Amniotic epithelial cell (primary cell): ENCODE data around the gene ZBTB43.
A peak's percentile ranks its signal among the peaks of the same experiment; 100 is the strongest.
"Not testable (repeated sequence)": the region's sequence is repeated elsewhere in the genome, so short reads cannot be mapped to it uniquely, and the experiment has no call there.

ENCODE experiments used
- DNase-seq: peaks from one replicate; pipeline ENCODE4 v3.0.0-alpha.2; 2010; ENCODE audit warnings: low read depth

ZBTB43 gene

GRCh38 chr9:126804696-126805553 is at the start of gene ZBTB43:
Gene ZBTB43, plus strand, starts transcription at chr9:126805040. Its CDS starts 27,470 bp downstream, at chr9:126832510.
- DNase-seq, result peak; percentile 90

GRCh38 chr9:126755317-126755875 is 49.4 kb upstream of the ZBTB43 start:
- no peak for DNase-seq

- DNase-seq, result no peak
Measured at GRCh38 chr9:126756238-126756637, 48.6 kb upstream of the ZBTB43 start.

- DNase-seq, result no peak
Measured at GRCh38 chr9:126756876-126757415, 47.9 kb upstream of the ZBTB43 start.

- DNase-seq, result peak; percentile 21
Measured at GRCh38 chr9:126758916-126759585, 45.8 kb upstream of the ZBTB43 start.

GRCh38 chr9:126761274-126761673 is 43.6 kb upstream of the ZBTB43 start:
- no peak for DNase-seq

- DNase-seq, result no peak
Measured at GRCh38 chr9:126763130-126763764, 41.6 kb upstream of the ZBTB43 start.

GRCh38 chr9:126773004-126773607 is 31.7 kb upstream of the ZBTB43 start:
- peak; percentile 35 for DNase-seq

- no peak for DNase-seq
Measured at GRCh38 chr9:126775926-126776325, 28.9 kb upstream of the ZBTB43 start.

- no peak for DNase-seq
Measured at GRCh38 chr9:126777733-126778132, 27.1 kb upstream of the ZBTB43 start.

GRCh38 chr9:126778141-126778540 is 26.7 kb upstream of the ZBTB43 start:
- DNase-seq, result no peak

- not testable (repeated sequence) for DNase-seq
Measured at GRCh38 chr9:126778696-126779095, 26.1 kb upstream of the ZBTB43 start.

- peak; percentile 53 for DNase-seq
Measured at GRCh38 chr9:126781186-126782052, 23.4 kb upstream of the ZBTB43 start.

GRCh38 chr9:126782053-126782388 is 22.8 kb upstream of the ZBTB43 start:
- DNase-seq, result no peak

- no peak for DNase-seq
Measured at GRCh38 chr9:126783949-126784348, 20.9 kb upstream of the ZBTB43 start.

GRCh38 chr9:126784401-126784800 is 20.4 kb upstream of the ZBTB43 start:
- DNase-seq, result no peak

- DNase-seq, result not testable (repeated sequence)
Measured at GRCh38 chr9:126784841-126785240, 20.0 kb upstream of the ZBTB43 start.

- peak; percentile 77 for DNase-seq
Measured at GRCh38 chr9:126788046-126788445, 16.8 kb upstream of the ZBTB43 start.

GRCh38 chr9:126788634-126789349 is 16.0 kb upstream of the ZBTB43 start:
- DNase-seq, result peak; percentile 93

- no peak for DNase-seq
Measured at GRCh38 chr9:126790561-126790960, 14.3 kb upstream of the ZBTB43 start.
